H1 (cell line): ENCODE data around the gene GMEB2. TPM values are rescaled to one million over a fixed set of nuclear protein-coding genes. Genes with fewer than 3 reads are reported as not detected.

Experiments
- CTCF ChIA-PET: fragments of 300-600 bp; sonication (Branson Sonifier 250); formaldehyde crosslinking; loops from one replicate; lab custom pipeline; 2021; ENCODE audit not compliant: partially characterized antibody; lab: Charles Lee
- POLR2A ChIA-PET: fragments of 300-600 bp; sonication (Branson Sonifier 250); formaldehyde crosslinking; loops from one replicate; lab custom pipeline; 2021; ENCODE audit warnings: inconsistent platforms; ENCODE audit not compliant: partially characterized antibody; lab: Charles Lee
- DNase-seq, 2 experiments: peaks; one replicate each; pipeline versions ENCODE4 v3.0.0 to v3.0.0-alpha.2; 2010 to 2022; ENCODE audit warnings: low spot score in 2 of 2, low read depth in 1 of 2, mixed read lengths in 1 of 2
- FAIRE-seq: peaks from 2 replicates; lab custom pipeline; 2011; peaks lifted over from hg19 to GRCh38; lab: Jason Lieb, UNC
- H2AFZ ChIP-seq: 2 replicates; pipeline ENCODE4 v1.8.1; 2012; ENCODE audit warnings: low read length, inconsistent platforms
- H2AK5ac ChIP-seq: 2 replicates; pipeline ENCODE4 v1.6.1; 2013; ENCODE audit warnings: low read depth, low read length
- H2BK120ac ChIP-seq: replicated peaks from 2 replicates; pipeline ENCODE3; 2013; ENCODE audit warnings: low read depth, low read length, inconsistent platforms
- H2BK12ac ChIP-seq: 2 replicates; pipeline ENCODE4 v1.6.1; 2013; ENCODE audit warnings: low read depth, low read length
- H2BK15ac ChIP-seq: 2 replicates; pipeline ENCODE4 v1.6.1; 2013; ENCODE audit warnings: low read length
- H2BK20ac ChIP-seq: 2 replicates; pipeline ENCODE4 v1.6.1; 2013; ENCODE audit warnings: low read length
- H2BK5ac ChIP-seq: 2 replicates; pipeline ENCODE4 v1.6.1; 2013; ENCODE audit warnings: low read depth, low read length
- H3K14ac ChIP-seq: 2 replicates; pipeline ENCODE4 v1.6.1; 2013; ENCODE audit warnings: inconsistent platforms; ENCODE audit not compliant: insufficient read length
- H3K18ac ChIP-seq: 2 replicates; pipeline ENCODE4 v1.6.1; 2013; ENCODE audit warnings: low read length; ENCODE audit errors: extremely low read depth
- H3K23ac ChIP-seq: 2 replicates; pipeline ENCODE4 v1.6.1; 2013; ENCODE audit warnings: inconsistent platforms; ENCODE audit not compliant: insufficient read length
- H3K23me2 ChIP-seq: 2 replicates; pipeline ENCODE4 v1.6.1; 2013; ENCODE audit warnings: low read depth, low read length
- H3K27ac ChIP-seq: 2 replicates; pipeline ENCODE4 v1.6.1; 2011; ENCODE audit warnings: low read depth, low read length, inconsistent platforms
- H3K27me3 ChIP-seq, 4 experiments: replicated peaks in 1 of 4; 1 replicate in 1 of 4; 2 replicates in 3 of 4; pipeline versions ENCODE4 v1.6.1 to v1.8.1; 2011 to 2013; ENCODE audit warnings: low read length in 3 of 4, mild to moderate bottlenecking in 3 of 4, inconsistent platforms in 2 of 4, mixed read lengths in 2 of 4, moderate library complexity in 1 of 4; ENCODE audit not compliant: control insufficient read depth in 3 of 4, insufficient read depth in 3 of 4; ENCODE audit errors: extremely low read depth in 1 of 4
- H3K36me3 ChIP-seq, 4 experiments: 2 replicates each; pipeline versions ENCODE4 v1.6.1 to v1.8.1; 2011 to 2013; ENCODE audit warnings: mild to moderate bottlenecking in 4 of 4, low read length in 3 of 4, moderate library complexity in 2 of 4, control low read depth in 1 of 4, inconsistent platforms in 1 of 4; ENCODE audit not compliant: insufficient read depth in 4 of 4, control insufficient read depth in 2 of 4
- H3K4ac ChIP-seq: replicated peaks from 2 replicates; pipeline ENCODE3; 2013; ENCODE audit warnings: low read length, low read depth, mixed read lengths, inconsistent platforms; ENCODE audit not compliant: insufficient read length
- H3K4me1 ChIP-seq, 4 experiments: replicated peaks in 1 of 4; 1 replicate in 1 of 4; 2 replicates in 3 of 4; pipeline versions ENCODE4 v1.6.1 to v1.8.1; 2011 to 2013; ENCODE audit warnings: low read length in 3 of 4, inconsistent platforms in 2 of 4, mixed read lengths in 1 of 4; ENCODE audit not compliant: insufficient read depth in 4 of 4, control insufficient read depth in 3 of 4
- H3K4me2 ChIP-seq, 2 experiments: 2 replicates each; pipeline versions ENCODE4 v1.6.1 to v1.8.1; 2011 to 2013; ENCODE audit warnings: low read depth in 2 of 2, low read length in 2 of 2, control low read depth in 1 of 2, inconsistent platforms in 1 of 2, mild to moderate bottlenecking in 1 of 2; ENCODE audit not compliant: insufficient read depth in 1 of 2
- H3K4me3 ChIP-seq, 4 experiments: fragments of 200-600, 300-600 bp in 1 of 4; sonication (generic), shearing (Covaris generic), sonication (Bioruptor Twin) in 1 of 4; 2 replicates each; pipeline versions ENCODE4 v1.5.1 to v1.8.1; 2011 to 2016; ENCODE audit warnings: low read length in 4 of 4, low read depth in 3 of 4, control low read depth in 2 of 4, inconsistent platforms in 2 of 4, mild to moderate bottlenecking in 2 of 4, mixed read lengths in 1 of 4, moderate library complexity in 1 of 4; ENCODE audit not compliant: insufficient read depth in 2 of 4; ENCODE audit errors: extremely low read depth in 1 of 4
- H3K56ac ChIP-seq: replicated peaks from 2 replicates; pipeline ENCODE3; 2013; ENCODE audit warnings: low read depth, mild to moderate bottlenecking, mixed read lengths, low read length, inconsistent platforms; ENCODE audit not compliant: insufficient read length
- H3K79me1 ChIP-seq: 2 replicates; pipeline ENCODE4 v1.6.1; 2013; ENCODE audit warnings: low read depth, low read length, control low read depth
- H3K79me2 ChIP-seq, 2 experiments: 2 replicates each; pipeline versions ENCODE4 v1.6.1 to v1.8.1; 2012 to 2013; ENCODE audit warnings: low read length in 2 of 2, mild to moderate bottlenecking in 2 of 2, inconsistent platforms in 1 of 2; ENCODE audit not compliant: insufficient read depth in 2 of 2, control insufficient read depth in 1 of 2
- H3K9ac ChIP-seq, 4 experiments: replicated peaks in 1 of 4; 1 replicate in 1 of 4; 2 replicates in 3 of 4; pipeline versions ENCODE4 v1.6.1 to v1.8.1; 2011 to 2013; ENCODE audit warnings: low read depth in 3 of 4, low read length in 3 of 4, control low read depth in 2 of 4, mild to moderate bottlenecking in 2 of 4, moderate library complexity in 2 of 4, inconsistent platforms in 1 of 4; ENCODE audit errors: extremely low read depth in 1 of 4
- H3K9me3 ChIP-seq, 2 experiments: 2 replicates each; pipeline versions ENCODE4 v1.6.1 to v1.8.1; 2012 to 2013; ENCODE audit warnings: mild to moderate bottlenecking in 2 of 2, moderate library complexity in 2 of 2, control low read depth in 1 of 2, inconsistent platforms in 1 of 2, low read depth in 1 of 2, low read length in 1 of 2, mixed read lengths in 1 of 2; ENCODE audit not compliant: insufficient read depth in 2 of 2
- H4K20me1 ChIP-seq, 2 experiments: replicated peaks in 1 of 2; 2 replicates each; pipeline versions ENCODE3 to v1.8.1; 2011 to 2013; ENCODE audit warnings: inconsistent platforms in 2 of 2, low read length in 2 of 2, mild to moderate bottlenecking in 1 of 2; ENCODE audit not compliant: insufficient read depth in 2 of 2, control insufficient read depth in 1 of 2
- H4K5ac ChIP-seq: 2 replicates; pipeline ENCODE4 v1.6.1; 2013; ENCODE audit warnings: low read length, low read depth, mixed read lengths, inconsistent platforms; ENCODE audit not compliant: insufficient read length
- H4K8ac ChIP-seq: 2 replicates; pipeline ENCODE4 v1.8.0; 2013; ENCODE audit warnings: mild to moderate bottlenecking, moderate library complexity, low read length, inconsistent platforms; ENCODE audit not compliant: insufficient read depth; ENCODE audit errors: extremely low read depth
- H4K91ac ChIP-seq: replicated peaks from 2 replicates; pipeline ENCODE3; 2013; ENCODE audit warnings: low read length, mixed read lengths, inconsistent platforms; ENCODE audit not compliant: insufficient read length
- ASH2L ChIP-seq: fragments of 200-600, 300-600 bp; sonication (generic); IDR thresholded peaks from one replicate; pipeline ENCODE4 v1.7.1; 2017; ENCODE audit warnings: low read length
- CBX8 ChIP-seq: fragments of 300-800, 300-1000 bp; sonication (generic); IDR thresholded peaks from 2 replicates; pipeline ENCODE4 v1.7.1; 2016; ENCODE audit warnings: low read depth, low read length, borderline replicate concordance
- CHD2 ChIP-seq: IDR thresholded peaks from 2 replicates; pipeline ENCODE4 v1.6.1; 2012; ENCODE audit warnings: low read length, improper control_type of control experiment
- JUN ChIP-seq: IDR thresholded peaks from 2 replicates; pipeline ENCODE4 v1.6.1; 2011; ENCODE audit warnings: low read depth, mild to moderate bottlenecking, improper control_type of control experiment, low read length
- POLR2A ChIP-seq, 2 experiments: IDR thresholded peaks; 1 replicate in 1 of 2; 2 replicates in 1 of 2; pipeline ENCODE4 v1.6.1; 2011; ENCODE audit warnings: low read depth in 2 of 2, low read length in 2 of 2, mild to moderate bottlenecking in 2 of 2; ENCODE audit errors: control extremely low read depth in 1 of 2
- POU5F1 ChIP-seq: IDR thresholded peaks from 2 replicates; pipeline ENCODE4 v1.6.1; 2011; ENCODE audit warnings: low read depth, mild to moderate bottlenecking, low read length, moderate library complexity
- RXRA ChIP-seq: IDR thresholded peaks from 2 replicates; pipeline ENCODE4 v1.6.1; 2011; ENCODE audit warnings: low read depth, mild to moderate bottlenecking, low read length, moderate library complexity; ENCODE audit not compliant: insufficient read depth
- TAF7 ChIP-seq: optimal IDR thresholded peaks from 2 replicates; pipeline ENCODE3; 2011; ENCODE audit warnings: low read depth, mild to moderate bottlenecking, inconsistent platforms, low read length, moderate library complexity, borderline replicate concordance
- TBP ChIP-seq: IDR thresholded peaks from 2 replicates; pipeline ENCODE4 v1.6.1; 2011; ENCODE audit warnings: low read depth, low read length, improper control_type of control experiment
- TCF12 ChIP-seq: IDR thresholded peaks from 2 replicates; pipeline ENCODE4 v1.6.1; 2011; ENCODE audit warnings: low read depth, mild to moderate bottlenecking, low read length
- WGBS, 2 experiments: shearing (Covaris generic) in 1 of 2; methylation state at CpG; one replicate each; pipeline versions ENCODE4 v1.1.6 to v1.1.7; 2013 to 2015; ENCODE audit warnings: low lambda C conversion rate in 2 of 2, mixed read lengths in 2 of 2, inconsistent platforms in 1 of 2, low coverage in 1 of 2, missing lambda C conversion rate in 1 of 2; ENCODE audit not compliant: insufficient replicate concordance in 2 of 2, insufficient coverage in 1 of 2, insufficient read length in 1 of 2; ENCODE audit errors: extremely low coverage in 1 of 2, missing lambda C conversion rate in 1 of 2; 5-methylcytosine and 5-hydroxymethylcytosine counted together
- polyA plus RNA-seq, 7 experiments: library from polyadenylated mRNA; depleted of rRNA in 3 of 7; stranded (reverse) in 5 of 7; unstranded in 2 of 7; fragments of >200 nt in 5 of 7; fragments of 200-250 nt in 2 of 7; gene quantifications; 1 replicate in 5 of 7; 2 replicates in 1 of 7; 4 replicates in 1 of 7; pipeline versions ENCODE4 v1.2.1 to v1.2.3, GENCODE V29; 2011 to 2013; ENCODE audit warnings: missing spikeins in 2 of 7, mixed read lengths in 2 of 7
- total RNA-seq: library from RNA; stranded (reverse); fragmentation: NEBNext Ultra II Directional; extraction: Animal tissue kit (Norgen Biotek cat#: 25700); gene quantifications from 2 replicates; pipeline ENCODE4 v1.2.1, GENCODE V29; 2021
- TF ChIP-seq, protein P1 (sequence below), 3 experiments: IDR thresholded peaks; 1 replicate in 2 of 3; 2 replicates in 1 of 3; pipeline versions ENCODE4 v1.5.1 to v1.6.1; 2011; ENCODE audit warnings: low read length in 3 of 3, mild to moderate bottlenecking in 3 of 3, inconsistent platforms in 2 of 3, low read depth in 1 of 3, moderate library complexity in 1 of 3; ENCODE audit not compliant: insufficient read depth in 1 of 3; ENCODE audit errors: control extremely low read depth in 1 of 3

GMEB2 gene
- total and polyA plus RNA-seq, 2 of the 8 experiments (the other 6 are each of a cell fraction or from before 2014, with no cell fraction given), result 12.9 to 14.2 TPM

DNA sequence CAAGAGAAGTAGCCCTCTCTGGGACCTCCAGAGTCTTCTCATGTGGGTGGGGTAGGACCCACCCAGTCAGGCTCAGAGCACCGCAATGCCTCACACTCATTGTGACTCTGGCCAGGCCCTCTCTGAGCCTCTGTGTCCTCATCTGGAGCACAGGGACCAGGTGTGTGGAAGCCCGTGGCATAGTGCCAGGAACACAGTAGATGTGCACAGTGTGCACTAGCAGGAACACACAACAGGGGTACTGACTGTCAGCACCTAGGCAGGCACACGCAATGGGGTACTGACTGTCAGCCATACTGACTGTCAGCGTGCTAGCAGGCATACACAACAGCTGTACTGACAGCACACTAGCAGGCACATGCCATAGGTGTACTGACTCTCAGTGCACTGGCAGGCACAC, 28.3 kb upstream of the GMEB2 start:
- Histone ChIP-seq H3K27me3 (peaks cover 0 to 2% (median 0%) of the 10 kb centered on the region in 4 experiments; a peak in 2 of 7 replicates), H3K4ac (no peak overlapping the region), H3K9me3 (no peaks in the 10 kb centered on the region), H3K79me2 (peaks cover 0 to 9% of the 10 kb centered on the region in 2 experiments; a peak in 1 of 4 replicates), H4K91ac (peak overlapping the region; percentile 2), H3K56ac (no peak overlapping the region), H2BK20ac (no peak overlapping the region), H4K8ac (no peak overlapping the region), H2BK120ac (no peak overlapping the region), H3K14ac (no peak overlapping the region), H2AFZ (no peak overlapping the region), H3K36me3 (no peaks in the 10 kb centered on the region), H3K18ac (no peak overlapping the region), H3K4me1 (peaks cover 0 to 24% (median 18%) of the 10 kb centered on the region in 4 experiments; a peak in 6 of 7 replicates), H2BK5ac (0 out of 2 replicates have a peak overlapping the region, but pooled peaks have one; percentile 35), H3K4me2 (peak overlapping the region in 1 of 2 experiments; percentile 71; a peak in 1 of 4 replicates), H2BK12ac (0 out of 2 replicates have a peak overlapping the region, but pooled peaks have one; percentile 1), H3K23me2 (peaks cover 22% of the 10 kb centered on the region), H3K9ac (no peak overlapping the region; a peak in 1 of 7 replicates), H3K4me3 (no peak overlapping the region), H2BK15ac (peak overlapping the region; percentile 89; the same call in 1 of the 2 replicates), H4K5ac (no peak overlapping the region), H3K27ac (no peak overlapping the region), H2AK5ac (peak overlapping the region; percentile 5; the same call in 1 of the 2 replicates), H3K79me1 (no peaks in the 10 kb centered on the region; the same call in 1 of the 2 replicates), H4K20me1 (peaks cover 9 to 11% of the 10 kb centered on the region in 2 experiments), H3K23ac (no peak overlapping the region)
- ChIA-PET CTCF (interaction anchor here (1.2 to 1.6 kb wide), 2 partner anchors 13 to 118 kb away, joined by 3 to 5 read pairs; partner anchors contain the start of gene PTK6), POLR2A (interaction anchor here (1.0 to 1.2 kb wide), 2 partner anchors 30 to 119 kb away, joined by 3 read pairs; no protein-coding TSS in a partner anchor)
- no peak for DNase-seq
- FAIRE-seq, result no peak
- WGBS, 2 experiments, result 92% methylated on average over 4 of the region's 4 CpGs; no CpG with 5 or more reads in 1 of the 2 experiments
- TF ChIP-seq, protein P1, sequence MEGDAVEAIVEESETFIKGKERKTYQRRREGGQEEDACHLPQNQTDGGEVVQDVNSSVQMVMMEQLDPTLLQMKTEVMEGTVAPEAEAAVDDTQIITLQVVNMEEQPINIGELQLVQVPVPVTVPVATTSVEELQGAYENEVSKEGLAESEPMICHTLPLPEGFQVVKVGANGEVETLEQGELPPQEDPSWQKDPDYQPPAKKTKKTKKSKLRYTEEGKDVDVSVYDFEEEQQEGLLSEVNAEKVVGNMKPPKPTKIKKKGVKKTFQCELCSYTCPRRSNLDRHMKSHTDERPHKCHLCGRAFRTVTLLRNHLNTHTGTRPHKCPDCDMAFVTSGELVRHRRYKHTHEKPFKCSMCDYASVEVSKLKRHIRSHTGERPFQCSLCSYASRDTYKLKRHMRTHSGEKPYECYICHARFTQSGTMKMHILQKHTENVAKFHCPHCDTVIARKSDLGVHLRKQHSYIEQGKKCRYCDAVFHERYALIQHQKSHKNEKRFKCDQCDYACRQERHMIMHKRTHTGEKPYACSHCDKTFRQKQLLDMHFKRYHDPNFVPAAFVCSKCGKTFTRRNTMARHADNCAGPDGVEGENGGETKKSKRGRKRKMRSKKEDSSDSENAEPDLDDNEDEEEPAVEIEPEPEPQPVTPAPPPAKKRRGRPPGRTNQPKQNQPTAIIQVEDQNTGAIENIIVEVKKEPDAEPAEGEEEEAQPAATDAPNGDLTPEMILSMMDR (IDR thresholded peaks at IDR 0.05; ENCODE audit: control extremely low read depth in 1 of 3, insufficient read depth in 1 of 3, low read depth in 1 of 3, low read length in 3 of 3), result no peak
- TF ChIP-seq CHD2, result no peak
- TF ChIP-seq POLR2A (IDR thresholded peaks at IDR 0.05; ENCODE audit: control extremely low read depth in 1 of 2, low read depth in 2 of 2, low read length in 2 of 2), result no peak
- TF ChIP-seq TAF7, result no peak
- TF ChIP-seq TCF12, result no peak
- no peak for TF ChIP-seq POU5F1
- no peak for TF ChIP-seq CBX8
- TF ChIP-seq ASH2L, result no peak
- no peak for TF ChIP-seq TBP
- no peak for TF ChIP-seq JUN
- no peak for TF ChIP-seq RXRA
